ENCODE data around the gene TBC1D5.

The TBC1D5 gene

GRCh38 chr3:17219593-17219992 is 522.8 kb downstream of the TBC1D5 start:
- H3K9me3 ChIP-seq (ENCODE audit: control insufficient read depth, insufficient read depth, low read length) = no peaks in the 10 kb centered on the region
- H3F3A ChIP-seq (ENCODE audit: control insufficient read depth, insufficient read depth) = no peaks in the 10 kb centered on the region
- H3K79me2 ChIP-seq (ENCODE audit: control insufficient read depth, low read length) = no peaks in the 10 kb centered on the region
- H3K27me3 ChIP-seq (ENCODE audit: control insufficient read depth, low read length) = no peaks in the 10 kb centered on the region
- H4K20me1 ChIP-seq (ENCODE audit: control insufficient read depth, insufficient read depth, low read depth, low read length) = no peaks in the 10 kb centered on the region
- no peak overlapping the region for H3K27ac ChIP-seq (ENCODE audit: low read depth, low read length)
- no peaks in the 10 kb centered on the region for H3K9me2 ChIP-seq (replicated peaks; ENCODE audit: control insufficient read depth, low read length)
- no peaks in the 10 kb centered on the region for H3K36me3 ChIP-seq (ENCODE audit: control insufficient read depth, low read length)
- H3K4me1 ChIP-seq (ENCODE audit: control insufficient read depth, low read length) = no peaks in the 10 kb centered on the region
- H3K4me2 ChIP-seq (ENCODE audit: low read length) = no peak overlapping the region
- no peak for TF ChIP-seq EZH2phosphoT487 (IDR thresholded peaks at IDR 0.05; ENCODE audit: borderline replicate concordance, low read length)
- TF ChIP-seq CTCF (IDR thresholded peaks at IDR 0.05; ENCODE audit: low read depth, low read length, poor library complexity, severe bottlenecking) = no peak
- no peak overlapping the region for H3K4me3 ChIP-seq (ENCODE audit: low read length)

GRCh38 chr3:17218587-17218986 is 523.8 kb downstream of the TBC1D5 start:
- no peaks in the 10 kb centered on the region for H3K9me3 ChIP-seq (ENCODE audit: control insufficient read depth, insufficient read depth, low read length)
- TF ChIP-seq EZH2phosphoT487 (IDR thresholded peaks at IDR 0.05; ENCODE audit: borderline replicate concordance, low read length) (no peak), CTCF (IDR thresholded peaks at IDR 0.05; ENCODE audit: low read depth, low read length, poor library complexity, severe bottlenecking) (no peak)
- H3K9me2 ChIP-seq (replicated peaks; ENCODE audit: control insufficient read depth, low read length) = no peaks in the 10 kb centered on the region
- no peak overlapping the region for H3K27ac ChIP-seq (ENCODE audit: low read depth, low read length)
- no peaks in the 10 kb centered on the region for H4K20me1 ChIP-seq (ENCODE audit: control insufficient read depth, insufficient read depth, low read depth, low read length)
- no peak overlapping the region for H3K4me2 ChIP-seq (ENCODE audit: low read length)
- no peaks in the 10 kb centered on the region for H3K36me3 ChIP-seq (ENCODE audit: control insufficient read depth, low read length)
- no peaks in the 10 kb centered on the region for H3K4me1 ChIP-seq (ENCODE audit: control insufficient read depth, low read length)
- no peaks in the 10 kb centered on the region for H3F3A ChIP-seq (ENCODE audit: control insufficient read depth, insufficient read depth)
- H3K4me3 ChIP-seq (ENCODE audit: low read length) = no peak overlapping the region
- H3K27me3 ChIP-seq (ENCODE audit: control insufficient read depth, low read length) = no peaks in the 10 kb centered on the region
- no peaks in the 10 kb centered on the region for H3K79me2 ChIP-seq (ENCODE audit: control insufficient read depth, low read length)

- no peaks in the 10 kb centered on the region for H3K79me2 ChIP-seq (ENCODE audit: control insufficient read depth, low read length)
- no peak overlapping the region for H3K27ac ChIP-seq (ENCODE audit: low read depth, low read length)
- H3K36me3 ChIP-seq (ENCODE audit: control insufficient read depth, low read length) = peaks cover 3% of the 10 kb centered on the region; the same call in 1 of the 2 replicates
- no peaks in the 10 kb centered on the region for H3F3A ChIP-seq (ENCODE audit: control insufficient read depth, insufficient read depth)
- no peak overlapping the region for H3K4me3 ChIP-seq (ENCODE audit: low read length)
- no peaks in the 10 kb centered on the region for H3K4me1 ChIP-seq (ENCODE audit: control insufficient read depth, low read length)
- TF ChIP-seq EZH2phosphoT487 (IDR thresholded peaks at IDR 0.05; ENCODE audit: borderline replicate concordance, low read length) (no peak), CTCF (IDR thresholded peaks at IDR 0.05; ENCODE audit: low read depth, low read length, poor library complexity, severe bottlenecking) (no peak)
- no peaks in the 10 kb centered on the region for H4K20me1 ChIP-seq (ENCODE audit: control insufficient read depth, insufficient read depth, low read depth, low read length)
- H3K9me2 ChIP-seq (replicated peaks; ENCODE audit: control insufficient read depth, low read length) = no peaks in the 10 kb centered on the region
- H3K27me3 ChIP-seq (ENCODE audit: control insufficient read depth, low read length) = no peaks in the 10 kb centered on the region
- H3K4me2 ChIP-seq (ENCODE audit: low read length) = no peak overlapping the region
- no peaks in the 10 kb centered on the region for H3K9me3 ChIP-seq (ENCODE audit: control insufficient read depth, insufficient read depth, low read length)
Observed at GRCh38 chr3:17217588-17217987, 524.8 kb downstream of the TBC1D5 start.

- Histone ChIP-seq H3K79me2 (ENCODE audit: control insufficient read depth, low read length) (no peaks in the 10 kb centered on the region), H3K4me1 (ENCODE audit: control insufficient read depth, low read length) (no peaks in the 10 kb centered on the region), H3K4me3 (ENCODE audit: low read length) (no peak overlapping the region), H3K9me2 (replicated peaks; ENCODE audit: control insufficient read depth, low read length) (no peaks in the 10 kb centered on the region), H3K9me3 (ENCODE audit: control insufficient read depth, insufficient read depth, low read length) (no peaks in the 10 kb centered on the region), H3K4me2 (ENCODE audit: low read length) (no peak overlapping the region), H4K20me1 (ENCODE audit: control insufficient read depth, insufficient read depth, low read depth, low read length) (no peaks in the 10 kb centered on the region), H3F3A (ENCODE audit: control insufficient read depth, insufficient read depth) (no peaks in the 10 kb centered on the region), H3K36me3 (ENCODE audit: control insufficient read depth, low read length) (peaks cover 5% of the 10 kb centered on the region; the same call in 1 of the 2 replicates), H3K27ac (ENCODE audit: low read depth, low read length) (no peak overlapping the region), H3K27me3 (ENCODE audit: control insufficient read depth, low read length) (no peaks in the 10 kb centered on the region)
- TF ChIP-seq EZH2phosphoT487 (IDR thresholded peaks at IDR 0.05; ENCODE audit: borderline replicate concordance, low read length) = no peak
- no peak for TF ChIP-seq CTCF (IDR thresholded peaks at IDR 0.05; ENCODE audit: low read depth, low read length, poor library complexity, severe bottlenecking)
Observed at GRCh38 chr3:17213102-17213501, 529.3 kb downstream of the TBC1D5 start.
